BJ (cell line): ENCODE data around the gene RPUSD1. TPM values are rescaled to one million over a fixed set of nuclear protein-coding genes. Genes with fewer than 3 reads are reported as not detected.
A peak's percentile ranks its signal among the peaks of the same experiment; 100 is the strongest.
"Not testable (repeated sequence)": the region's sequence is repeated elsewhere in the genome, so short reads cannot be mapped to it uniquely, and the experiment has no call there.

Experiments used
- CTCF ChIA-PET: fragments of 350-600 bp; formaldehyde crosslinking; extraction: SDS; loops from one replicate; lab custom pipeline; 2021; ENCODE audit warnings: antibody characterized with exemption, inconsistent platforms; lab: Yijun Ruan, JAX
- POLR2A ChIA-PET: fragments of 300-600 bp; sonication (Branson Sonifier 250); formaldehyde crosslinking; extraction: SDS; loops from one replicate; lab custom pipeline; 2021; ENCODE audit warnings: antibody characterized with exemption; lab: Charles Lee
- DNase-seq: peaks from one replicate; pipeline ENCODE4 v3.0.0-alpha.2; 2011; ENCODE audit warnings: low read depth
- H3K27me3 ChIP-seq: 2 replicates; pipeline ENCODE4 v1.6.0; 2011; ENCODE audit warnings: low read length; ENCODE audit not compliant: control insufficient read depth, insufficient read depth
- H3K36me3 ChIP-seq: 2 replicates; pipeline ENCODE4 v1.5.1; 2011; ENCODE audit warnings: low read length; ENCODE audit not compliant: control insufficient read depth, insufficient read depth
- H3K4me3 ChIP-seq: 2 replicates; pipeline ENCODE4 v1.5.1; 2011; ENCODE audit warnings: low read depth, mild to moderate bottlenecking, control low read depth, low read length
- polyA plus RNA-seq: library from polyadenylated mRNA; depleted of rRNA; stranded (reverse); fragments of >200 nt; gene quantifications from 2 replicates; pipeline ENCODE4 v1.2.3, GENCODE V29; 2011
- TF ChIP-seq, protein P1 (sequence below): IDR thresholded peaks from 2 replicates; pipeline ENCODE4 v1.5.1; 2011; ENCODE audit warnings: low read depth, mild to moderate bottlenecking, control low read depth, inconsistent platforms, low read length, moderate library complexity; ENCODE audit not compliant: insufficient read depth

The RPUSD1 gene
- polyA plus RNA-seq, 1 experiment: 24.7 TPM

DNA sequence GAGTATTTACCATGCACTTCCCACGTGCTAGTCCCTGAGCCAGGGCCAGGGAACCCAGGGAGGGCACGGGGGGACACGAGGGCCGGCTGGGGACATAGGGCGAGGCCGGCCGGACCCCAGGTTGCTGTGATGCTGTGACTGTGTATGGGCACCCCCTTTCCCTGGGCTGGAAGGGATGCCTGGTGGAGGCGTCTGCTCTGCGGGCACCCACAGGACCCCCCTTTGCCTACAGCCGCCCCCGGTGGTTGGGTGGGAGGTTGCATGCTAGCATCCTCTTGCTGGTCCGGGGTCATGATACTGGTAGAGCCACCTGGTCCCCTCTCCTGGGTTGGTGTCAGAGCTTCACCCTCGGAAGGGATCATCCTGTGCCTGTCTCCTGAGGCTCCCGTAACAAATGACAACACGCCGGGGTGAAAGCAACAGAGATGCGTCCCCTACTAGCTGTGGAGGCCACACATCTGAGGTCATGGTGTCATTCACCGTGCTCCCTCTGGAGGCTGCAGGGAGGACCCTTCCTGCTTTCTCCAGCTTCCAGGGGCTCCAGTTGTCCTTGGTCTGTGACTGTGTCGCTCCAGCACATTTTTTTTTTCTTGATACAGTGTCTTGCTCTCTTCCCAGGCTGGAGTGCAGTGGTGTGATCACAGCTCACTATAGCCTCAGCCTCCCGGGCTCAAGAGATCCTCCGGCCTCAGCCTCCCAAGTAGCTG lies 44.2 kb downstream of the RPUSD1 start:
- POLR2A ChIA-PET: no interaction called here
- H3K27me3 ChIP-seq: no peaks in the 10 kb centered on the region
- TF ChIP-seq, protein P1, sequence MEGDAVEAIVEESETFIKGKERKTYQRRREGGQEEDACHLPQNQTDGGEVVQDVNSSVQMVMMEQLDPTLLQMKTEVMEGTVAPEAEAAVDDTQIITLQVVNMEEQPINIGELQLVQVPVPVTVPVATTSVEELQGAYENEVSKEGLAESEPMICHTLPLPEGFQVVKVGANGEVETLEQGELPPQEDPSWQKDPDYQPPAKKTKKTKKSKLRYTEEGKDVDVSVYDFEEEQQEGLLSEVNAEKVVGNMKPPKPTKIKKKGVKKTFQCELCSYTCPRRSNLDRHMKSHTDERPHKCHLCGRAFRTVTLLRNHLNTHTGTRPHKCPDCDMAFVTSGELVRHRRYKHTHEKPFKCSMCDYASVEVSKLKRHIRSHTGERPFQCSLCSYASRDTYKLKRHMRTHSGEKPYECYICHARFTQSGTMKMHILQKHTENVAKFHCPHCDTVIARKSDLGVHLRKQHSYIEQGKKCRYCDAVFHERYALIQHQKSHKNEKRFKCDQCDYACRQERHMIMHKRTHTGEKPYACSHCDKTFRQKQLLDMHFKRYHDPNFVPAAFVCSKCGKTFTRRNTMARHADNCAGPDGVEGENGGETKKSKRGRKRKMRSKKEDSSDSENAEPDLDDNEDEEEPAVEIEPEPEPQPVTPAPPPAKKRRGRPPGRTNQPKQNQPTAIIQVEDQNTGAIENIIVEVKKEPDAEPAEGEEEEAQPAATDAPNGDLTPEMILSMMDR: peak; percentile 13; the same call in 1 of the 2 replicates
- CTCF ChIA-PET: interaction anchor here (0.9 to 2.0 kb wide), 2 partner anchors 7 to 31 kb away, joined by 4 to 7 read pairs; no protein-coding TSS in a partner anchor
- no peaks in the 10 kb centered on the region for H3K36me3 ChIP-seq
- DNase-seq: no peak
- H3K4me3 ChIP-seq: no peak overlapping the region

DNA sequence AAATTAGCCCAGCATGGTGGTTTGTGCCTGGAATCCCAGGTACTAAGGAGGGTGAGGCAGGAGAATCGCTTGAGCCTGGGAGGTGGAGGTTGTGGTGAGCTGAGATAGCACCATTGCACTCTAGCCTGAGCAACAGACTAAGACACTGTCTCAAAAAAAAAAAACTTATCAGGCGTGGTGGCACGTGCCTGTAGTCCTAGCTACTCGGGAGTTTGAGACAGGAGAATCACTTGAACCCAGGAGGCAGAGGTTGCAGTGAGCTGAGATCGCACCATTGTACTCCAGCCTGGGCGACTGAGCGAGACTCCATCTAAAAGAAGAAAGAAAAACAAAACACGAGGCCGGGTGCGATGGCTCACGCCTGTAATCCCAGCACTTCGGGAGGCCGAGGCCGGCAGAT lies 45.3 kb downstream of the RPUSD1 start:
- CTCF ChIA-PET: interaction anchor here (0.8 to 2.0 kb wide), 6 partner anchors 8 to 80 kb away, joined by 3 to 7 read pairs (median 4); no protein-coding TSS in a partner anchor
- H3K36me3 ChIP-seq, DNase-seq, POLR2A ChIA-PET, H3K4me3 ChIP-seq, H3K27me3 ChIP-seq: not testable (repeated sequence)

- ChIA-PET POLR2A (no interaction called here), CTCF (interaction anchor here (0.6 to 3.2 kb wide), 9 partner anchors 8 to 201 kb away, joined by 3 to 12 read pairs (median 4); no protein-coding TSS in a partner anchor)
- Histone ChIP-seq H3K27me3 (no peaks in the 10 kb centered on the region), H3K4me3 (no peak overlapping the region), H3K36me3 (peaks cover 1% of the 10 kb centered on the region)
- TF ChIP-seq, protein P1: no peak
- no peak for DNase-seq
These were observed 46.1 kb downstream of the RPUSD1 start for GRCh38 chr16:741986-742629.

- no peaks in the 10 kb centered on the region for H3K27me3 ChIP-seq
- CTCF ChIA-PET: interaction anchor here (0.8 to 3.2 kb wide), 14 partner anchors 9 to 246 kb away, joined by 3 to 14 read pairs (median 4); partner anchors contain the start of gene STUB1
- POLR2A ChIA-PET: no interaction called here
These were observed 47.2 kb downstream of the RPUSD1 start, which contains the start of gene CIAO3 for GRCh38 chr16:740764-741505. Gene CIAO3 (minus strand): TSS chr16:740997. CDS start chr16:740985, 12 bp downstream.

DNA sequence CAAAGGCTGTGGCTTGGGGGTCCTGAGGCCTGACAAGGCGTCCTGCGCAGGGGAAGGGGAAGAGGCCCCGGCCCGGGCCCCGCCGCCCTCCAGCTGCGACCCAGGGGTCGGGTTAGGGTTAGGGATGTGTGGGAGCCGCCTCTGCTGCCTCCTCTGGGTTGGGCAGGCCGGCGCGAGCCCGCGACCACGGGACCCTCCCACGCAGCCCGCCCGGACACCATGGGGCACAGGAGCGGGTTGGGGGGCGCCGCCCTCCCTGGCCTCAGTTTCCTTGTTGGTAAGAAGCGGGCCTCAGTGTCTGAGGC lies 47.8 kb downstream of the RPUSD1 start:
- H3K27me3 ChIP-seq: no peaks in the 10 kb centered on the region
- CTCF ChIA-PET: interaction anchor here (0.8 to 3.2 kb wide), 10 partner anchors 9 to 246 kb away, joined by 3 to 14 read pairs (median 4); partner anchors contain the start of gene STUB1
- POLR2A ChIA-PET: no interaction called here
- peak overlapping the region; percentile 95 for H3K4me3 ChIP-seq
- TF ChIP-seq, protein P1: no peak
- no peak for DNase-seq
- H3K36me3 ChIP-seq: peaks cover 3% of the 10 kb centered on the region

More at GRCh38 chr16:740764-741505, 47.2 kb downstream of the RPUSD1 start, which contains the start of gene CIAO3:
- Histone ChIP-seq H3K36me3 (peaks cover 2% of the 10 kb centered on the region), H3K4me3 (peak within 1 kb of the TSS; percentile 95)
- TF ChIP-seq, protein P1: peak; percentile 53
- DNase-seq: no peak
